LNCAP (cell line): ENCODE results near the gene RHBDD3.

Source experiments
- CTCF ChIP-seq: fragments of 450-650 bp; IDR thresholded peaks from 2 replicates; pipeline ENCODE4 v1.5.1; 2017; ENCODE audit warnings: mild to moderate bottlenecking

The RHBDD3 gene

GRCh38 chr22:29301716-29302401 is 34.1 kb upstream of the RHBDD3 start:
- TF ChIP-seq CTCF = no peak

GRCh38 chr22:29300807-29301601 is 33.2 kb upstream of the RHBDD3 start:
- TF ChIP-seq CTCF = no peak

GRCh38 chr22:29300467-29300806 is 32.7 kb upstream of the RHBDD3 start:
- TF ChIP-seq CTCF = no peak

GRCh38 chr22:29299136-29299900 is 31.5 kb upstream of the RHBDD3 start:
- TF ChIP-seq CTCF = no peak

- no peak for TF ChIP-seq CTCF
Observed at GRCh38 chr22:29298641-29299040, 30.9 kb upstream of the RHBDD3 start.

- TF ChIP-seq CTCF = no peak
Observed at GRCh38 chr22:29292379-29292778, 24.6 kb upstream of the RHBDD3 start.

GRCh38 chr22:29291215-29291614 is 23.4 kb upstream of the RHBDD3 start:
- TF ChIP-seq CTCF = no peak
